HEK293 (cell line): ENCODE data around the gene AHCY.

ENCODE experiments used
- CTCF ChIA-PET: fragments of 350-600 bp; formaldehyde crosslinking; extraction: SDS; loops from one replicate; lab custom pipeline; 2021; ENCODE audit warnings: antibody characterized with exemption; lab: Yijun Ruan, JAX
- POLR2A ChIA-PET: fragments of 300-600 bp; formaldehyde crosslinking; extraction: SDS; loops from one replicate; lab custom pipeline; 2020; ENCODE audit warnings: antibody characterized with exemption, inconsistent platforms; lab: Yijun Ruan, JAX
- H3K27ac ChIP-seq: fragments of 200-500 bp; sonication (Bioruptor generic); 2 replicates; pipeline ENCODE4 v1.5.1; 2014; ENCODE audit warnings: low read depth, low read length, control low read depth, inconsistent platforms; ENCODE audit errors: extremely low read depth
- H3K36me3 ChIP-seq, 2 experiments: fragments of 200-500 bp in 1 of 2; sonication (Bioruptor generic) in 1 of 2; 1 replicate in 1 of 2; 2 replicates in 1 of 2; pipeline ENCODE4 v1.5.1; 2014 to 2017; ENCODE audit warnings: inconsistent platforms in 2 of 2, low read length in 2 of 2; ENCODE audit not compliant: control insufficient read depth in 2 of 2, insufficient read depth in 1 of 2
- H3K4me1 ChIP-seq: fragments of 200-500 bp; sonication (Bioruptor generic); 2 replicates; pipeline ENCODE4 v1.5.1; 2014; ENCODE audit warnings: mild to moderate bottlenecking, low read length, inconsistent platforms; ENCODE audit not compliant: control insufficient read depth, insufficient read depth
- H3K4me3 ChIP-seq: 2 replicates; pipeline ENCODE4 v1.5.1; 2011; ENCODE audit warnings: low read depth, mild to moderate bottlenecking, control low read depth, low read length, moderate library complexity
- H3K9me3 ChIP-seq: fragments of 200-500 bp; sonication (Bioruptor generic); 2 replicates; pipeline ENCODE4 v1.5.1; 2014; ENCODE audit warnings: low read depth, low read length, inconsistent platforms; ENCODE audit not compliant: control insufficient read depth, insufficient read depth
- GFI1B ChIP-seq: fragments of 450-650 bp; formaldehyde crosslinking; IDR thresholded peaks from 2 replicates; pipeline ENCODE4 v1.5.1; 2016; ENCODE audit warnings: missing biosample characterization, missing genetic modification characterization
- GLI4 ChIP-seq: fragments of 450-650 bp; formaldehyde crosslinking; IDR thresholded peaks from 2 replicates; pipeline ENCODE4 v1.5.1; 2016; ENCODE audit warnings: missing biosample characterization, missing genetic modification characterization
- KLF10 ChIP-seq: fragments of 450-650 bp; IDR thresholded peaks from 2 replicates; pipeline ENCODE4 v1.5.1; 2018; ENCODE audit warnings: missing biosample characterization, mild to moderate bottlenecking, missing genetic modification characterization
- KLF7 ChIP-seq: fragments of 450-650 bp; formaldehyde crosslinking; IDR thresholded peaks from 2 replicates; pipeline ENCODE4 v1.5.1; 2016; ENCODE audit warnings: missing biosample characterization, missing genetic modification characterization, borderline replicate concordance
- MZF1 ChIP-seq: fragments of 450-650 bp; formaldehyde crosslinking; IDR thresholded peaks from 2 replicates; pipeline ENCODE4 v1.5.1; 2017; ENCODE audit warnings: missing biosample characterization, missing genetic modification characterization, borderline replicate concordance
- SP3 ChIP-seq: fragments of 450-650 bp; formaldehyde crosslinking; IDR thresholded peaks from 2 replicates; pipeline ENCODE4 v1.5.1; 2016; ENCODE audit warnings: missing biosample characterization, missing genetic modification characterization
- SP7 ChIP-seq: fragments of 450-650 bp; formaldehyde crosslinking; IDR thresholded peaks from 2 replicates; pipeline ENCODE4 v1.5.1; 2016; ENCODE audit warnings: missing biosample characterization, missing genetic modification characterization
- ZFP69B ChIP-seq: fragments of 450-650 bp; formaldehyde crosslinking; IDR thresholded peaks from 2 replicates; pipeline ENCODE4 v1.5.1; 2016; ENCODE audit warnings: missing biosample characterization, missing genetic modification characterization
- ZIC2 ChIP-seq: fragments of 450-650 bp; formaldehyde crosslinking; IDR thresholded peaks from 2 replicates; pipeline ENCODE4 v1.5.1; 2016; ENCODE audit warnings: missing biosample characterization, missing genetic modification characterization
- ZNF114 ChIP-seq: fragments of 450-650 bp; formaldehyde crosslinking; IDR thresholded peaks from 2 replicates; pipeline ENCODE4 v1.5.0; 2017; ENCODE audit warnings: missing biosample characterization, missing genetic modification characterization
- ZNF121 ChIP-seq: fragments of 450-650 bp; formaldehyde crosslinking; IDR thresholded peaks from 2 replicates; pipeline ENCODE4 v1.5.1; 2016; ENCODE audit warnings: missing biosample characterization, missing genetic modification characterization
- ZNF157 ChIP-seq: fragments of 450-650 bp; formaldehyde crosslinking; IDR thresholded peaks from 2 replicates; pipeline ENCODE4 v1.5.1; 2016; ENCODE audit warnings: missing biosample characterization, missing genetic modification characterization
- ZNF239 ChIP-seq: fragments of 450-650 bp; formaldehyde crosslinking; IDR thresholded peaks from 2 replicates; pipeline ENCODE4 v1.5.1; 2016; ENCODE audit warnings: missing biosample characterization, missing genetic modification characterization
- ZNF248 ChIP-seq: fragments of 450-650 bp; formaldehyde crosslinking; IDR thresholded peaks from 2 replicates; pipeline ENCODE4 v1.5.1; 2017; ENCODE audit warnings: missing biosample characterization, missing genetic modification characterization
- ZNF302 ChIP-seq: fragments of 450-650 bp; formaldehyde crosslinking; IDR thresholded peaks from 2 replicates; pipeline ENCODE4 v1.5.1; 2016; ENCODE audit warnings: missing biosample characterization, missing genetic modification characterization, low read depth
- ZNF335 ChIP-seq: fragments of 450-650 bp; formaldehyde crosslinking; conservative IDR thresholded peaks from 2 replicates; pipeline ENCODE4 v1.5.1; 2016; ENCODE audit warnings: missing biosample characterization, missing genetic modification characterization
- ZNF473 ChIP-seq: fragments of 450-650 bp; formaldehyde crosslinking; IDR thresholded peaks from 2 replicates; pipeline ENCODE4 v1.5.1; 2017; ENCODE audit warnings: missing biosample characterization, missing genetic modification characterization
- ZNF521 ChIP-seq: fragments of 450-650 bp; formaldehyde crosslinking; IDR thresholded peaks from 2 replicates; pipeline ENCODE4 v1.5.1; 2017; ENCODE audit warnings: missing biosample characterization, mild to moderate bottlenecking, missing genetic modification characterization
- ZNF530 ChIP-seq: fragments of 450-650 bp; formaldehyde crosslinking; IDR thresholded peaks from 2 replicates; pipeline ENCODE4 v1.5.1; 2016; ENCODE audit warnings: low read depth, missing biosample characterization, missing genetic modification characterization
- ZNF558 ChIP-seq: fragments of 450-650 bp; formaldehyde crosslinking; IDR thresholded peaks from 2 replicates; pipeline ENCODE4 v1.5.1; 2016; ENCODE audit warnings: missing biosample characterization, missing genetic modification characterization
- ZNF560 ChIP-seq: fragments of 450-650 bp; formaldehyde crosslinking; IDR thresholded peaks from 2 replicates; pipeline ENCODE4 v1.5.1; 2017; ENCODE audit warnings: missing biosample characterization, missing genetic modification characterization, borderline replicate concordance
- ZNF629 ChIP-seq: fragments of 450-650 bp; formaldehyde crosslinking; IDR thresholded peaks from 2 replicates; pipeline ENCODE4 v1.5.1; 2017; ENCODE audit warnings: missing biosample characterization, missing genetic modification characterization
- ZNF664 ChIP-seq: fragments of 450-650 bp; formaldehyde crosslinking; IDR thresholded peaks from 2 replicates; pipeline ENCODE4 v1.5.1; 2016; ENCODE audit warnings: missing biosample characterization, missing genetic modification characterization
- ZNF677 ChIP-seq: fragments of 450-650 bp; IDR thresholded peaks from 2 replicates; pipeline ENCODE4 v1.5.0; 2018; ENCODE audit warnings: missing biosample characterization, mild to moderate bottlenecking, missing genetic modification characterization, moderate library complexity
- ZNF701 ChIP-seq: fragments of 450-650 bp; formaldehyde crosslinking; IDR thresholded peaks from 2 replicates; pipeline ENCODE4 v1.5.1; 2016; ENCODE audit warnings: missing biosample characterization, missing genetic modification characterization
- ZSCAN23 ChIP-seq: fragments of 450-650 bp; formaldehyde crosslinking; IDR thresholded peaks from 2 replicates; pipeline ENCODE4 v1.5.1; 2016; ENCODE audit warnings: missing biosample characterization, missing genetic modification characterization
- ZSCAN30 ChIP-seq: fragments of 450-650 bp; IDR thresholded peaks from 2 replicates; pipeline ENCODE4 v1.5.1; 2018; ENCODE audit warnings: missing biosample characterization, mild to moderate bottlenecking, missing genetic modification characterization, moderate library complexity
- TF ChIP-seq, protein P1 (sequence below): fragments of 450-650 bp; formaldehyde crosslinking; IDR thresholded peaks from 2 replicates; pipeline ENCODE4 v1.5.1; 2017; ENCODE audit warnings: missing biosample characterization, missing genetic modification characterization
- TF ChIP-seq, protein P2 (sequence below): fragments of 450-650 bp; formaldehyde crosslinking; IDR thresholded peaks from 2 replicates; pipeline ENCODE4 v1.5.1; 2016; ENCODE audit warnings: missing biosample characterization, missing genetic modification characterization
- TF ChIP-seq, protein P3 (sequence below): fragments of 450-650 bp; formaldehyde crosslinking; IDR thresholded peaks from 2 replicates; pipeline ENCODE4 v1.5.1; 2016; ENCODE audit warnings: missing biosample characterization, missing genetic modification characterization
- TF ChIP-seq, protein P4 (sequence below): fragments of 450-650 bp; formaldehyde crosslinking; IDR thresholded peaks from 2 replicates; pipeline ENCODE4; 2016; ENCODE audit warnings: missing biosample characterization, missing genetic modification characterization
- TF ChIP-seq, protein P5 (sequence below): fragments of 450-650 bp; formaldehyde crosslinking; IDR thresholded peaks from 2 replicates; pipeline ENCODE4 v1.5.1; 2016; ENCODE audit warnings: missing biosample characterization, missing genetic modification characterization

The AHCY gene

DNA sequence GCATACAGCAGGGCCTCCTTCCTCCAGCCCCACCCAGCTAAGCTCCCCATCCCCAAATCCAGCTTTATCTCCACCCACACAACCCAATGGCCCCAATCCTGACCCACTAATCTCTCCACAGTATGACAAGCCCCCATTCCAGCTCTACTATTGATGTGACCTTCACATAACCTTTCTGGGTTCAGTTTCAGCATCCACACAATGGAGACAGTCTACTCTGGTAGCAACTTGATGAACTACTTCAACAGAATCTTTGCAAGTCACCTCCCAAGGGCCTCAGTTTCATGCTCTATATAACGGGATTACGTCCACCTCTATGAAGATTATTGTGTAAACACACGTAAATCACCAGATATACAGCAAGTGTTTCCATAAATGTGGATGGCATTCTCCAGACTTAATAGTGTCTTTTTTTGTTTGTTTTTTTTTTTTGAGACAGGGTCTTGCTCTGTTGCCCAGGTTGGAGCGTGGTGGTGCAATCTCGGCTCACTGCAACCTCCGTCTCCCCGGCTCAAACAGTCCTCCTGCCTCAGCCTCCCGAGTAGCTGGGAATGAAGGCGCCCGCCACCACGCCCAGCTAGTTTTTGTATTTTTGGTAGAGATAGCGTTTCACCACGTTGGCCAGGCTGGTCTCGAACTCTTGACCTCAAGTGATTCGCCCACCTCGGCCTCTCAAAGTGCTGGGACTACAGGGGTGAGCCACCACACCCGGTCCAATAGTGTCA is 1.4 kb downstream of the AHCY start:
- peaks cover 0 to 25% of the 10 kb centered on the region in 2 experiments; a peak in 1 of 3 replicates for H3K36me3 ChIP-seq
- POLR2A ChIA-PET: interaction anchor here (0.9 to 2.1 kb wide), 5 partner anchors 62 to 308 kb away, joined by 3 to 18 read pairs (median 5); partner anchors contain the start of genes DYNLRB1, ITCH, MAP1LC3A and RALY
- CTCF ChIA-PET: interaction anchor here (0.7 to 3.1 kb wide), 6 partner anchors 9 to 222 kb away, joined by 3 to 26 read pairs (median 6); partner anchors contain the start of gene DYNLRB1
- H3K4me1 ChIP-seq: peaks cover 16% of the 10 kb centered on the region
- no peaks in the 10 kb centered on the region for H3K9me3 ChIP-seq
- peak overlapping the region; percentile 93 for H3K4me3 ChIP-seq
- H3K27ac ChIP-seq: peak overlapping the region; percentile 90
- TF ChIP-seq, protein P1, sequence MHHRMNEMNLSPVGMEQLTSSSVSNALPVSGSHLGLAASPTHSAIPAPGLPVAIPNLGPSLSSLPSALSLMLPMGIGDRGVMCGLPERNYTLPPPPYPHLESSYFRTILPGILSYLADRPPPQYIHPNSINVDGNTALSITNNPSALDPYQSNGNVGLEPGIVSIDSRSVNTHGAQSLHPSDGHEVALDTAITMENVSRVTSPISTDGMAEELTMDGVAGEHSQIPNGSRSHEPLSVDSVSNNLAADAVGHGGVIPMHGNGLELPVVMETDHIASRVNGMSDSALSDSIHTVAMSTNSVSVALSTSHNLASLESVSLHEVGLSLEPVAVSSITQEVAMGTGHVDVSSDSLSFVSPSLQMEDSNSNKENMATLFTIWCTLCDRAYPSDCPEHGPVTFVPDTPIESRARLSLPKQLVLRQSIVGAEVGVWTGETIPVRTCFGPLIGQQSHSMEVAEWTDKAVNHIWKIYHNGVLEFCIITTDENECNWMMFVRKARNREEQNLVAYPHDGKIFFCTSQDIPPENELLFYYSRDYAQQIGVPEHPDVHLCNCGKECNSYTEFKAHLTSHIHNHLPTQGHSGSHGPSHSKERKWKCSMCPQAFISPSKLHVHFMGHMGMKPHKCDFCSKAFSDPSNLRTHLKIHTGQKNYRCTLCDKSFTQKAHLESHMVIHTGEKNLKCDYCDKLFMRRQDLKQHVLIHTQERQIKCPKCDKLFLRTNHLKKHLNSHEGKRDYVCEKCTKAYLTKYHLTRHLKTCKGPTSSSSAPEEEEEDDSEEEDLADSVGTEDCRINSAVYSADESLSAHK (tag by site-specific recombination): no peak
- TF ChIP-seq GLI4 (tag by site-specific recombination) (no peak), ZNF473 (tag by site-specific recombination) (no peak), KLF7 (tag by site-specific recombination) (peak; percentile 63; the same call in 1 of the 2 replicates), ZNF521 (tag by site-specific recombination) (no peak), ZNF302 (tag by site-specific recombination) (no peak), MZF1 (tag by site-specific recombination) (no peak), ZNF121 (tag by site-specific recombination) (peak; percentile 96), ZNF664 (0 out of 2 replicates have a peak, but pooled peaks have one; percentile 17), KLF10 (no peak), ZNF114 (tag by site-specific recombination) (no peak), ZNF558 (tag by site-specific recombination) (no peak), GFI1B (no peak), ZNF248 (tag by site-specific recombination) (no peak), ZNF677 (tag by site-specific recombination) (no peak), ZNF239 (tag by site-specific recombination) (0 out of 2 replicates have a peak, but pooled peaks have one; percentile 31), ZNF157 (no peak), ZFP69B (tag by site-specific recombination) (no peak), SP7 (tag by site-specific recombination) (no peak), ZNF560 (tag by site-specific recombination) (no peak), SP3 (tag by site-specific recombination) (no peak), ZNF335 (tag by site-specific recombination) (peak; percentile 5; the same call in 1 of the 2 replicates), ZNF701 (tag by site-specific recombination) (no peak), ZIC2 (tag by site-specific recombination) (no peak), ZSCAN23 (tag by site-specific recombination) (peak; percentile 13; the same call in 1 of the 2 replicates), ZNF530 (no peak), ZNF629 (tag by site-specific recombination) (no peak), ZSCAN30 (no peak)
- TF ChIP-seq, protein P2, sequence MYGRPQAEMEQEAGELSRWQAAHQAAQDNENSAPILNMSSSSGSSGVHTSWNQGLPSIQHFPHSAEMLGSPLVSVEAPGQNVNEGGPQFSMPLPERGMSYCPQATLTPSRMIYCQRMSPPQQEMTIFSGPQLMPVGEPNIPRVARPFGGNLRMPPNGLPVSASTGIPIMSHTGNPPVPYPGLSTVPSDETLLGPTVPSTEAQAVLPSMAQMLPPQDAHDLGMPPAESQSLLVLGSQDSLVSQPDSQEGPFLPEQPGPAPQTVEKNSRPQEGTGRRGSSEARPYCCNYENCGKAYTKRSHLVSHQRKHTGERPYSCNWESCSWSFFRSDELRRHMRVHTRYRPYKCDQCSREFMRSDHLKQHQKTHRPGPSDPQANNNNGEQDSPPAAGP (tag by site-specific recombination): 0 out of 2 replicates have a peak, but pooled peaks have one; percentile 7
- TF ChIP-seq, protein P3, sequence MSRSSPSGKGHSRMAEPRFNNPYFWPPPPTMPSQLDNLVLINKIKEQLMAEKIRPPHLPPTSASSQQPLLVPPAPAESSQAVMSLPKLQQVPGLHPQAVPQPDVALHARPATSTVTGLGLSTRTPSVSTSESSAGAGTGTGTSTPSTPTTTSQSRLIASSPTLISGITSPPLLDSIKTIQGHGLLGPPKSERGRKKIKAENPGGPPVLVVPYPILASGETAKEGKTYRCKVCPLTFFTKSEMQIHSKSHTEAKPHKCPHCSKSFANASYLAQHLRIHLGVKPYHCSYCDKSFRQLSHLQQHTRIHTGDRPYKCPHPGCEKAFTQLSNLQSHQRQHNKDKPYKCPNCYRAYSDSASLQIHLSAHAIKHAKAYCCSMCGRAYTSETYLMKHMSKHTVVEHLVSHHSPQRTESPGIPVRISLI (tag by site-specific recombination): no peak
- TF ChIP-seq, protein P4, sequence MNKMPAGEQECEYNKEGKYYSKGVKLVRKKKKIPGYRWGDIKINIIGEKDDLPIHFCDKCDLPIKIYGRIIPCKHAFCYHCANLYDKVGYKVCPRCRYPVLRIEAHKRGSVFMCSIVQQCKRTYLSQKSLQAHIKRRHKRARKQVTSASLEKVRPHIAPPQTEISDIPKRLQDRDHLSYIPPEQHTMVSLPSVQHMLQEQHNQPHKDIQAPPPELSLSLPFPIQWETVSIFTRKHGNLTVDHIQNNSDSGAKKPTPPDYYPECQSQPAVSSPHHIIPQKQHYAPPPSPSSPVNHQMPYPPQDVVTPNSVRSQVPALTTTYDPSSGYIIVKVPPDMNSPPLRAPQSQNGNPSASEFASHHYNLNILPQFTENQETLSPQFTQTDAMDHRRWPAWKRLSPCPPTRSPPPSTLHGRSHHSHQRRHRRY (tag by site-specific recombination): 0 out of 2 replicates have a peak, but pooled peaks have one; percentile 56
- TF ChIP-seq, protein P5, sequence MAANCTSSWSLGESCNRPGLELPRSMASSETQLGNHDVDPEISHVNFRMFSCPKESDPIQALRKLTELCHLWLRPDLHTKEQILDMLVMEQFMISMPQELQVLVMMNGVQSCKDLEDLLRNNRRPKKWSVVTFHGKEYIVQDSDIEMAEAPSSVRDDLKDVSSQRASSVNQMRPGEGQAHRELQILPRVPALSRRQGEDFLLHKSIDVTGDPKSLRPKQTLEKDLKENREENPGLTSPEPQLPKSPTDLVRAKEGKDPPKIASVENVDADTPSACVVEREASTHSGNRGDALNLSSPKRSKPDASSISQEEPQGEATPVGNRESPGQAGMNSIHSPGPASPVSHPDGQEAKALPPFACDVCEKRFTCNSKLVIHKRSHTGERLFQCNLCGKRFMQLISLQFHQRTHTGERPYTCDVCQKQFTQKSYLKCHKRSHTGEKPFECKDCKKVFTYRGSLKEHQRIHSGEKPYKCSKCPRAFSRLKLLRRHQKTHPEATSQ (tag by site-specific recombination): peak; percentile 67; the same call in 1 of the 2 replicates
